Spleen (tissue), 13 donors: ENCODE results near the gene CEMIP. TPM values are rescaled to one million over a fixed set of nuclear protein-coding genes. Genes with fewer than 3 reads are reported as not detected.

Experiments used
- DNase-seq: peaks from one replicate; pipeline ENCODE4 v3.0.0-alpha.2; 2020
- H3K27ac ChIP-seq, 8 donors: fragments of 200-600 bp; sonication (generic) in 7 of 8; 1 replicate in 4 of 8; 2 replicates in 4 of 8; pipeline versions ENCODE4 v1.5.0 to v1.8.0; 2016 to 2021; ENCODE audit warnings: inconsistent platforms in 4 of 8, mild to moderate bottlenecking in 4 of 8, moderate library complexity in 1 of 8
- H3K27me3 ChIP-seq, 7 donors: fragments of 200-600 bp; sonication (generic) in 6 of 7; replicated peaks in 1 of 7; 1 replicate in 4 of 7; 2 replicates in 3 of 7; pipeline versions ENCODE4 v1.5.0 to v1.8.0; 2016 to 2021; ENCODE audit warnings: inconsistent platforms in 3 of 7, mild to moderate bottlenecking in 1 of 7
- H3K36me3 ChIP-seq, 6 donors: fragments of 200-600 bp; sonication (generic) in 5 of 6; 1 replicate in 4 of 6; 2 replicates in 2 of 6; pipeline versions ENCODE4 v1.5.0 to v1.8.0; 2016 to 2021; ENCODE audit warnings: inconsistent platforms in 2 of 6
- H3K4me1 ChIP-seq, 6 donors: fragments of 200-600 bp; sonication (generic) in 5 of 6; 1 replicate in 3 of 6; 2 replicates in 3 of 6; pipeline versions ENCODE4 v1.5.0 to v1.8.0; 2016 to 2021; ENCODE audit warnings: inconsistent platforms in 3 of 6
- H3K4me3 ChIP-seq, 8 donors: fragments of 200-600 bp; sonication (generic) in 7 of 8; 1 replicate in 4 of 8; 2 replicates in 4 of 8; pipeline versions ENCODE4 v1.5.0 to v1.8.0; 2016 to 2021; ENCODE audit warnings: inconsistent platforms in 4 of 8, mild to moderate bottlenecking in 4 of 8, moderate library complexity in 2 of 8
- H3K9me3 ChIP-seq, 8 donors: fragments of 200-600 bp; sonication (generic) in 7 of 8; 1 replicate in 4 of 8; 2 replicates in 4 of 8; pipeline versions ENCODE4 v1.5.0 to v1.8.0; 2016 to 2021; ENCODE audit warnings: inconsistent platforms in 4 of 8
- CTCF ChIP-seq, 11 experiments: fragments of 200-600 bp in 7 of 11; fragments of 450-650 bp in 4 of 11; sonication (generic) in 4 of 11; IDR thresholded peaks in 8 of 11; conservative IDR thresholded peaks in 3 of 11; 1 replicate in 7 of 11; 2 replicates in 4 of 11; pipeline versions ENCODE4 v1.4.0 to v1.8.0; 2016 to 2021; ENCODE audit warnings: antibody characterized with exemption in 11 of 11, inconsistent platforms in 4 of 11, mild to moderate bottlenecking in 1 of 11
- POLR2A ChIP-seq, 3 donors: fragments of 450-650 bp; IDR thresholded peaks; one replicate each; pipeline ENCODE4 v1.5.1; 2017; ENCODE audit warnings: antibody characterized with exemption in 3 of 3, mild to moderate bottlenecking in 1 of 3
- POLR2AphosphoS5 ChIP-seq, 3 donors: sonication (generic); formaldehyde crosslinking; IDR thresholded peaks; one replicate each; pipeline ENCODE4 v1.5.1; 2017; ENCODE audit warnings: antibody characterized with exemption in 3 of 3
- WGBS, 5 donors: extraction: QIAGEN DNeasy Blood & Tissue Kit in 3 of 5; methylation state at CpG; one replicate each; pipeline versions ENCODE4 v1.1.5 to v1.1.7; 2013 to 2018; 5-methylcytosine and 5-hydroxymethylcytosine counted together
- intact Hi-C: fragments of 100-400 bp; cut with DNase I; formaldehyde crosslinking; loops from one replicate; pipeline ENCODE4 v1.15.0; 2023; ENCODE audit warnings: low total_unique reads
- long read RNA-seq, 2 donors: transcript quantifications; one replicate each; lab custom pipeline, GENCODE V29; 2026
- polyA plus RNA-seq, 3 donors: library from polyadenylated mRNA; stranded (reverse); fragments of 200-250 nt; gene quantifications; one replicate each; pipeline ENCODE4 v1.2.1, GENCODE V29; 2013
- total RNA-seq, 7 donors: library from RNA; depleted of rRNA in 3 of 7; stranded (reverse); fragments of >200 nt in 3 of 7; fragmentation: NEBNext Ultra II Directional in 4 of 7; extraction: Animal tissue kit (Norgen Biotek cat#: 25700) in 4 of 7; gene quantifications; one replicate each; pipeline versions ENCODE4 v1.1.0 to v1.2.1, GENCODE V29; 2016 to 2021
- donor health status: healthy with polysubstance abuse.
- donor health status: DM: no; HTN: no; CAD: no; lungs with moderate emphysema.
- donor health status: DM: no; HTN: no; CAD: no.
- donor health status: Bipolar disorder and iron deficiency.
- donor health status: healthy.
- donor health status: DM: no; HTN: no; CAD: no.
- donor health status: DM: yes; HTN: yes; CAD: no.

CEMIP gene
- total RNA-seq = 1 to 10 TPM in 5 of 7 donors, under 1 TPM in 1, not detected in 1; 0.34 to 3.0 (median 2.0) TPM
- polyA plus RNA-seq = under 1 TPM; 0.20 to 0.46 (median 0.22) TPM
- long read RNA-seq, donor 1 = 0 reads
- long read RNA-seq, donor 2 = 0 reads

- DNase-seq = peak; percentile 85
- H3K9me3 ChIP-seq = no peaks in the 10 kb centered on the region
- intact Hi-C loops = loop anchor here (10.0 kb wide), 1 partner anchor 84 kb away; the partner anchor contains the start of gene ABHD17C
- 1 to 3% (median 2%) methylated on average over 23 to 75 of the region's 75 CpGs for WGBS, 5 donors
- H3K36me3 ChIP-seq = no peaks in the 10 kb centered on the region
- H3K27me3 ChIP-seq = peaks cover 0 to 64% (median 25%) of the 10 kb centered on the region in 7 donors
- TF ChIP-seq POLR2AphosphoS5 (IDR thresholded peaks at IDR 0.05) = peak in 2 of 3 donors; percentile 14 to 55
- peak in 9 of 11 experiments; percentile 59 to 88 (median 70) for TF ChIP-seq CTCF (IDR thresholded peaks at IDR 0.05 in 8 of 11, conservative IDR thresholded peaks at IDR 0.05 in 3 of 11)
- no peak for TF ChIP-seq POLR2A (IDR thresholded peaks at IDR 0.05)
- H3K27ac ChIP-seq = no peak within 1 kb of the TSS
- peaks cover 16 to 56% (median 37%) of the 10 kb centered on the region in 6 donors for H3K4me1 ChIP-seq
- peak within 1 kb of the TSS; percentile 20 to 63 (median 47) for H3K4me3 ChIP-seq
Measured at GRCh38 chr15:80778964-80779657, at the start of gene CEMIP. CEMIP (plus strand) TSS chr15:80779370; CDS start chr15:80873880, 94,510 bp downstream.

DNA sequence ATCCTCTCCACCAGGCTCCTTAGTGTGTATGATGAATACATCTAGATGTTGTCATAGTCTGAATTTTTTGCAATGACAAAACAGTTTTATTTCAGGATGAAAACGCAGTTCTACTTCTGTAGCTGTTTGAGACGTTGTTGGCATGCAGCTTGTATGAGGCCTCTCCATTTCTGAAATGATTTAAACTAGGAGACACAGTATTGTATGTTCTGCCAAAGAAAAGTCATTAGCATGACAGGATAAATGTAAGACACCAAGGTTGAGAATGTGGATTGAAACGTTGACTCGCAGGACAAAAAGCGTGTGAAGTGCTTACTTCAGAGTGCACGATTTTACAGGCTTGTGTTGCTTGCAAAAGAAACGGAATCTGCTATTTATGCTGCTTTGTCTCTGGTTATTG lies 48.8 kb upstream of the CEMIP start:
- intact Hi-C loops = no loop called here
- TF ChIP-seq POLR2A (IDR thresholded peaks at IDR 0.05) (no peak), POLR2AphosphoS5 (IDR thresholded peaks at IDR 0.05) (no peak), CTCF (IDR thresholded peaks at IDR 0.05 in 8 of 11, conservative IDR thresholded peaks at IDR 0.05 in 3 of 11) (no peak)
- 76 to 88% (median 83%) methylated on average over 7 of the region's 7 CpGs for WGBS, 5 donors
- Histone ChIP-seq H3K4me3 (no peak overlapping the region), H3K36me3 (no peaks in the 10 kb centered on the region), H3K9me3 (no peaks in the 10 kb centered on the region), H3K4me1 (peaks cover 0 to 50% (median 27%) of the 10 kb centered on the region in 6 donors), H3K27ac (peak overlapping the region in 6 of 8 donors; percentile 41 to 78 (median 58)), H3K27me3 (no peaks in the 10 kb centered on the region)
- no peak for DNase-seq

DNA sequence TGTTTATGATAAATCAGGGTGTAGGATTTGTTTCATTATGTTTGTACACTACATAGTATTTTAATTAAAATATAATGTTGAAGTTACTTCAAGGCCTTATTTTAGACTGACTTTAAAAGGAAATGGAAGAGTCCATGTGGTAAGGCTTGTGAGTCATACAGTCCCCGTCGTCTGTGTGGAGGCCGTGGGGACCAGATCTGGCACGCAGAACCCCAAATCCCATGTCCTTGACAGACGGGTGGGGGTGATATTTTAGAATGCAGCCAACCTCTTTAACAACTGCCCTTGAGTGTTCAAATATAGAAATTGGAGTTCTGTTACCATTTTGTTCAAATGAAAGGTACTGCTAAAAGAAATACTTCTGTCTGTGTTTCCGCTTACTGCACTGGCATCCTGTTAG lies 48.2 kb upstream of the CEMIP start:
- peak overlapping the region in 6 of 8 donors; percentile 41 to 78 (median 58) for H3K27ac ChIP-seq
- no peaks in the 10 kb centered on the region for H3K27me3 ChIP-seq
- TF ChIP-seq POLR2A (IDR thresholded peaks at IDR 0.05) = no peak
- no peak for TF ChIP-seq CTCF (IDR thresholded peaks at IDR 0.05 in 8 of 11, conservative IDR thresholded peaks at IDR 0.05 in 3 of 11)
- TF ChIP-seq POLR2AphosphoS5 (IDR thresholded peaks at IDR 0.05) = no peak
- WGBS, 5 donors = 48 to 75% (median 52%) methylated on average over 6 of the region's 6 CpGs
- H3K9me3 ChIP-seq = no peaks in the 10 kb centered on the region
- no peak overlapping the region for H3K4me3 ChIP-seq
- peaks cover 0 to 56% (median 30%) of the 10 kb centered on the region in 6 donors for H3K4me1 ChIP-seq
- no peak for DNase-seq
- intact Hi-C loops = no loop called here
- H3K36me3 ChIP-seq = no peaks in the 10 kb centered on the region

- TF ChIP-seq POLR2AphosphoS5 (IDR thresholded peaks at IDR 0.05) (no peak), POLR2A (IDR thresholded peaks at IDR 0.05) (no peak), CTCF (IDR thresholded peaks at IDR 0.05 in 8 of 11, conservative IDR thresholded peaks at IDR 0.05 in 3 of 11) (no peak)
- H3K9me3 ChIP-seq = no peaks in the 10 kb centered on the region
- H3K4me1 ChIP-seq = peaks cover 0 to 68% (median 36%) of the 10 kb centered on the region in 6 donors
- no peaks in the 10 kb centered on the region for H3K27me3 ChIP-seq
- WGBS, 5 donors = 69 to 89% (median 82%) methylated on average over 5 to 6 of the region's 6 CpGs
- H3K36me3 ChIP-seq = no peaks in the 10 kb centered on the region
- no peak for DNase-seq
- peak overlapping the region; percentile 2 to 78 (median 50) for H3K27ac ChIP-seq
- no peak overlapping the region for H3K4me3 ChIP-seq
- intact Hi-C loops = no loop called here
Measured at GRCh38 chr15:80732167-80732566, 47.0 kb upstream of the CEMIP start.
